NAMALWA (cell line): ENCODE results near the gene LYAR.

Source experiments
- DNase-seq: peaks from one replicate; pipeline ENCODE4 v3.0.0-alpha.2; 2015; ENCODE audit warnings: low spot score

LYAR gene

DNA sequence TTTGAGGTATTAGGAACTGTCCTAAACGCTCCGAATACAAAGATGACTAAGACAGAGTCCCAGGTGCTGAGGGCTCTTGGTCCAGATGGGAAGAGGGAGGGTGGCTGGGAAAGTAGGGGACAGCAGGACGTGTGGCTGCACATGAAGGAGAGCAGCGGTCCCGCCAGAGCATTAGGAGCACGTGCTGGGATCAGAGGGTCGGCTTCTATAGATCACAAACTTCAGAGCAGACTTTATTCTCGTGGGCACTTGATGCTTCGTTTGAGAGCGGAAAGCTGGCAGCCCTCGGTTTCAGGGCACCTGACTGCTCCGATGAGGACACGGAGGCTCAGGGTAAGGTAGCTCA lies 26.2 kb upstream of the LYAR start:
- no peak for DNase-seq

DNA sequence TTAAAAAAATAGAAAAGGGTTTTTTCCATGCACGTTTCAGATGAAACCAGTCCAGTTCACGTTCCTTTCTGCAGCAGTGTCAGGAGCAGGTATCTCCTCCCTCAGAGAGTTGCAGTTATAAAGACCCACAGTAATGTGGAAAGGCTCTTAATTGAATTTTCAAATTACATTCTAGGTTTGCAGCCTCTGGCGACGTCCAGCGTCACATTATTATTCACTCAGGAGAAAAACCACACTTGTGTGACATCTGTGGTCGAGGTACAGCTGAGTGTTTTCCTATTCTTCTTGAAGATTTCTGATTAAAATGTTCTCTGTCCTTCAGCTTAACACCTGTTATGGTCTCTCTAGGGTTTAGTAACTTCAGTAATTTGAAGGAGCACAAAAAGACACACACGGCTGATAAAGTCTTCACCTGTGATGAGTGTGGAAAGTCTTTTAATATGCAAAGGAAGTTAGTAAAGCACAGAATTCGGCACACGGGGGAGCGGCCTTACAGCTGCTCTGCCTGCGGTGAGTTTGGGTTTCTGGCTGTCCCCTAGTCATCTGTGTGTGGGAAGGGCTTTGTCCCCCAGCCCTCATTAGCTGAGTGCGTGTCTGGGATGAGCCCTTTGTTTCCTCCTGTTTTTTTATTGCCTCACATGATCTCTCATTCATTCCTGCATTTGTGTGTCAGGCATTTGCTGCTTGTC lies 25.7 kb upstream of the LYAR start:
- no peak for DNase-seq

- DNase-seq = no peak
These were observed 21.2 kb upstream of the LYAR start for GRCh38 chr4:4311193-4311592.

DNA sequence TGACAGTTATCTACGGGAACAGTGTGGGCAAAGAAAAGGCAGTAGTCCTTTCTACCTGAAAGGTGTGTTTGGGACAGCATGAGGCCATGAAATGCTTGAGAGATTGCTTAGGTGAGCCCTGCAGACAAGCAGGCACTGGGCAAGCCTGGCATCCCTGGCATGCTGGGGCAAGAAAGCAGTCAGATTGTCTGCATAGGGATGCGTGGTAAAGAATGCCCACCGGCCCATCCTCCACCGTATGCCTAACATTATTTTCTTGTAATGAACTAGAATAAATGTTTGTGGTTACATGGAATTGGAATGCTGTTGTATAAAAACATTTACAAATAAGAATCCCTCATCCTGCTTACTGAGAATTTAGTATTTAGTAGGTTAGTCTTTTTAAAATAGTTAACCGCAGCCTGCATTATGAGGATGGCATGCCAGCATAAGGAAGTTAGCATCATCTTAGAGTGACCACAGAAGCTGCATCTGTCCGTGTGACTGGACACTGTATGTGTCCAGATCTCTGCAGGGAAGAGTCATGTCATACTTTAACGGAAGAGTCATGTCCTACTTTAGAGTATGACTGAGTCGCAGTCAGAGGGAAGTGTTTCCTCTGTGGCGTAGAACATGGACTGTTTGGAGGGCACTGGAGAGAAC lies 19.0 kb upstream of the LYAR start:
- DNase-seq = no peak

- DNase-seq = no peak
These were observed 17.0 kb upstream of the LYAR start for GRCh38 chr4:4306920-4307319.

GRCh38 chr4:4302416-4302815 lies 12.5 kb upstream of the LYAR start:
- no peak for DNase-seq

GRCh38 chr4:4302001-4302400 lies 12.0 kb upstream of the LYAR start:
- DNase-seq = no peak

DNA sequence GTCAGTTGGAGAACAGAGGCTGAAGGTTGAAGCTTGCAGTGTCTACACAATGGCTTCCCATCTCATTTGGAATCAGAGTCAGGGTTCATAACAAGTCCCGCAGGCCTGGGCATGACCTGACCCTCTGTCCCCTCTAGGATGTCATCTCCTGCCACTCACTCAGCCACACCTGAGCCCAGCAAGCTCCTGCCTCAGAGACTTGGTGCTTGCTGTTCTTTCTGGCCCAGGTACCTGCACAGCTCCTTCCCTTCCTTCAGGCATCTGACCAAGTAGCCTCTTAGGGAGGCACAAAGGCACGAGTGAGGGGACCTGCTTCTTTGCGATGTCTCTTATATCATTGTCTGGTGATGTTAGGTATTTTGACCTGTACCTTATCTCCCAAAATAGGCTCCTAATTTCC lies 9.1 kb upstream of the LYAR start:
- DNase-seq = no peak

GRCh38 chr4:4296283-4296846 lies 6.4 kb upstream of the LYAR start:
- DNase-seq = no peak

GRCh38 chr4:4293279-4293678 lies 3.3 kb upstream of the LYAR start:
- DNase-seq = no peak

GRCh38 chr4:4289597-4289940 lies 385 bp downstream of the LYAR start:
- DNase-seq = no peak

DNA sequence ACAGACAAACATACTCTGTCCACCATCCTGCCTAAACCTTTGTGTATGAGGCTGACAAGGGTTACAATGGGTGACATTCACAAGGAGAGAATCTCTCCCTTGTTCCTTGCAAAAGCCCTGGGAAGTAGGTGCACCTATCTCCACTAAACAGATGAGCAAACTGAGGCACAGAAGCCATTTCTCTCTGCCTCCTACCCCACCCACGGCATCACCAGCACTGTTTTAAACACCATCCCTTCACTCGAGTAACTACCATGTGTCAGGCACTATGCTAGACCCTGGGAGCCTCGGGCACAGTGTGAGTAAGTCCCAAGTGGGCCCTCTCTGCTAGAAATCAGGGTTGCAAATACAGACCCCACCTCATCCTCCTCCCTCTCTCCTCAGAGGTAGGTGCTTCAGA lies 899 bp downstream of the LYAR start:
- DNase-seq = peak; percentile 9

DNA sequence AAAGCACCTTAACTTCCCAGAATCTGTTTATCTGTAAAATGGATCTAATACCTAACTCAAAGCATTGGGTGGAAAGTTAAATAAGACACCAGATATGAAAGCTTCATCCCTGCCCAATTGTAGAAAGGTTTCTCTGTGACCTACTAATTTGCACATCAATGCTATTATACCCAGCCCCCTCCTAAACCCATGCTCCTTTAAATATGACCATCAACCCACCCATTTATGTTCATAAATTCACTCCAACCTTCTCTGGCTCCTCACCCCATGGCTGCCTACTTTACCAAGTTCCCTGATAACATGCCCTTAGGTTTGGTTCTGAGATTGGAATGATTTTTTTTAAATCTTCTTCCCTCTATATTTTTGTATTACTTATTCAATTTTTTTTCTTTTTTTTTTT lies 1.9 kb downstream of the LYAR start:
- no peak for DNase-seq

DNA sequence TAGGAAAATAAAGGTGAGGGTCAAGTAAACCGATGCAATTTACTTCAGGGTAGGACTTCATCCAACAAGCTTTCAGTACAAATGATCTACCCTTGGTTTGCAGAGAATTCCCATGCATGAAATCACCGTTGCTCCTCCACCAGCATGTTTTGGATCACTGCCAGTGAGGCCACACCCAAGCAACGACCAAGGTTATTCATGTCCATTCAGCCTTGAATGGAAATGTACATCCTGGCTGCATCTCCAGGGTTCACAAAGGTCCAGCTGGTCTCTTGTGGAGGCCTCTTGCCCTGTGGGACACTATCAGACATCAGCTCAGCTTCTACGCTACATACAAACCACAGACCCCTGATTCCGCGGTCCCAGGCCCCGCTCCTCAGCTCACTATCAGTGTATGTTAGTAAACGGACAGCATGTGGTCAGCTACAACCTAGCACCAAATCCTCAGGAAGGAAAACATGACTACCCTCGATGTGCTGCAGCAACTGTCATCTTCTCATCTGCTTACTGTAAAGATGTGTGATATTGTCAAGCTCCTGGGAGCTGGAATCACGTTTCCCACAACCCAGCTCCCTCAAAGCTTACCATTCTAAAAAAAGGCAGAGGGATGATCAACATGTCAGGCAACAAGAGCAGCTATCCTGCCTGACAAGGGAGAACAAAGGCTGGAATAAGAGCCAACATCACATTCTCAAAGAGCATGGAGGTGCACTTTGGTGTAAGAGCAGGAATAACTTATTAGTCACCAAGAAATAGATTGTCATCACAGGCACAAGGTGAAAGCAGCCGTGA lies 4.9 kb downstream of the LYAR start:
- no peak for DNase-seq

- DNase-seq = no peak
These were observed 8.2 kb downstream of the LYAR start for GRCh38 chr4:4281787-4282186.

DNA sequence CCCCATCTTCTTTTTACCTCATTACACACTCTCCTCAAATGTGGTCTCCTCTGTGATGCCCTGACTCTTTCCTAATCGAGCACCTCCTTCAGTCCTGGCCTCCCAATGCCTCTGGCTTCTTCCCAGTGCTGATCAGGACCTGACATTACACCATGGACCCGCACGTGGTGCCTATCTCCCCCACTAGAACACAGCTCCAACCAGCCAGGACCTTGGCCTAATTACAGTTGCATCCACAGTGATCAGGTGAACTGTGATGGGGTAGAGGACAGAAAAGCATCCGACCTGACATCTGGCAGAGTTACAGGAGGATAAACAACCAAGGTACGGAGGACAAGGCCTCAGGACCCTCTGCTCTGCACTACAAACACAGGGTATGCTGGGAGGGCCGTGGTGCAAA lies 12.4 kb downstream of the LYAR start:
- DNase-seq = no peak

GRCh38 chr4:4274226-4274625 lies 15.7 kb downstream of the LYAR start:
- no peak for DNase-seq

- no peak for DNase-seq
These were observed 18.0 kb downstream of the LYAR start for GRCh38 chr4:4271912-4272311.

DNA sequence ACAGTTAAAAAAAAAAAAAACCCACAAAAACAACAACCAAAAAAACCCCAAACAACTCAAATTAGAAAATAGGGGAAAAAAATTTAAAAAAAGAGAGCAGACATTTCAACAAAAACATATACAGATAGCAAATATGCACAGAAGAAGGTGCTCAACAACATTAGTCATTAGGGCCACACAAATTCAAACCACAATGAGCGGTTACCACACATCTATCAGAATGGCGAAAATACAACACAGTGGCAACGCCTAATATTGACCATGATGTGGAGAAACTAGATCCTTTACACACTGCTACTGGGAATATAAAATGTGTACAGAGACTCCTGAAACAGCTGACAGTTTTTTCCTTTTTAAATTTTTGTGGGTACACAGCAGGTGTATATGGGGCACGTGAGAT lies 19.4 kb downstream of the LYAR start:
- no peak for DNase-seq

GRCh38 chr4:4269856-4270255 lies 20.1 kb downstream of the LYAR start:
- DNase-seq = no peak

DNA sequence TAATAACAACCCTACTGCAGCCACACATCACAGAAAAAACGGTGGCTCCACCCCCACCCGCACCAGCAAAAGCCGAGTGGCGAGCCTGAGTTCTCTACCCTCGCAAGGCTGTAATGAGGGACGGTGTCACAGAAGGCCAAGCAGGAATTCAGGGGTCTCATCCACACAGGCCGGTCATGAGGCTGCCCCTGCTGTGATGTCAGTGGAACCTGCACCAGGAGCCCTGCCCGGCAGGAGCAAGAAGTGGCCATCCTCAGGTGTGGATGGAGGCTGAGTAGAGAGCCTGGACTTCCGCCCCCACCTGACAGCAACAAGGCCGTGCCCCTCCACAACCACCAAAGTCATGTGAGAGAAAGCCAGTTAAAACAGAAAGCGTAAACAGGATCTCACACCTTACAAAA lies 20.6 kb downstream of the LYAR start:
- no peak for DNase-seq

DNA sequence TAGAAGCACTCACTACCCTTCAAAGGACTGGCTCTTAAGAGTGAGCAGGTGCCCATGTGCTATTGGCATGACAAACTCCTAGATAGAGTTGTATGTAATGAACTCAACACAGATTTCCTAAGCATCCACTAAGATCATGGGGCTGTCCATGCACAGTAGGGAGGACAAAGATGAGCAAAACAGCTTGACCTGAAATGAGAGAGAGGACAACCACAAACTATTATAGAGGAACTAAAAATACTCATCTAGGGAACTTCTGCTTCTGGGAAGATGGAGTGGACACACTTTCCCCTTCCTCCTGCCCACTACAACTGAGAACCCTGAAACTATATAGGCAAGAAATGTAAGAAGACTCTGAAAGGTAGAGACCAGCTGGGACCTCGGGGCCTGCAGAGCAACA lies 21.2 kb downstream of the LYAR start:
- no peak for DNase-seq

- no peak for DNase-seq
These were observed 22.0 kb downstream of the LYAR start for GRCh38 chr4:4267981-4268380.
